Effector CD4-positive, alpha-beta T cell (primary cell): ENCODE measurements around the gene SLC17A9.

ENCODE experiments used
- DNase-seq: peaks from one replicate; pipeline ENCODE4 v3.0.0-alpha.2; 2020

Gene SLC17A9

DNA sequence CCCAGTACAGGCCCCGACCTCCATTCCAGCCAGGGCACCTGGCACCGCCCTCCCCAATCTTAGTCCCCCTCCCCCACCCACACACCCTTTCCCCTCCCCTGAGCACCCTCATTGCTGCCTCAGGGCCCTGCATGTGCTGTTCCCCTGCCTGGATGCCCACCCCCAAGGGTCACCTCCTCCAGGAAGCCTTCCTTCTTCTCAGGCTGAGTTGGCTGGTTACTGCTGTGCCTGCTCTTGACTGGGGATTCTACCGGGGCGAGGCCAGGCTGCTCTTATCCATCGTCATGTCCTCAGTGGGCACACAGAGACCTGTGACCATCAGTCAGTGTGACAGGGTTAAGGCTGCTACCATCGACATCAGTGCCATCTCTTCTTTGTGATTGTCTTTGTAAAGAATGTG, 30.7 kb downstream of the SLC17A9 start:
- no peak for DNase-seq

DNA sequence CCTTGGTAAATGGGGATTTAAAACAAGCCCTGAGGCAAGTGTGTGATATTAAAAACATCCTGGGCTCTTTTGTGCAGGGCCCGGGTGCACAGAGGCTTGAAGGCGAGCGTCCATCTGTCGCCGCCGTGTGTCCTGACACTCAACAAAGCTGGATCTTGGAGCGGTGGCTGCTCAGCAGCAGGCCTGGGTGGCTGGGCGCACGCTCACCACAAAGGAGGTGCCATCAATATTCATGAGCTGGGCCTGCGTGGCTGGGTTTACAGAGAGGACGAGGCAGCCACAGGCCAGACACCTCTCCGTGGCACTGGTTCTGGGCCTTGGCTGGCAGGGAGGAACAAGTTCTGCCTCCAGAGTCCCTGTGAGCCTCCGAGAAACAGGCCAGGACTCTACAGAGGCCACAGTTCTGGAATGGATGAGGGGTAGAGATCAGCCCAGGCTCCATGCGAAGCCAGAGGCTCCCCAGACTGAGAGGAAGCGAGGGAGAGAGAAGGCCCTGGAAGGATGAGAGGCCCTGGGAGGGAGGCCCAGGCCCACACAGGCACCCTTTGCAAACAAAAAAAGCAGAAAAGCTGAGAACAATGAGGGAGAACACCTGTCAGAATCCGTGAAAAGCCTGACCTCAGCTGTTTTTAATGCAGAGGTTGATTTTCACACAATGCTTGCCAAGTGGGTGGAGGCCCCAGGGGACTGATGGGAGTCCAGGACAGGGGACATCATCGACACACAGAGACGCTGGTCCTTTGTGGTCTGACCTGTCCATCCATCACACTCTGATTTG, 32.3 kb downstream of the SLC17A9 start:
- no peak for DNase-seq

DNA sequence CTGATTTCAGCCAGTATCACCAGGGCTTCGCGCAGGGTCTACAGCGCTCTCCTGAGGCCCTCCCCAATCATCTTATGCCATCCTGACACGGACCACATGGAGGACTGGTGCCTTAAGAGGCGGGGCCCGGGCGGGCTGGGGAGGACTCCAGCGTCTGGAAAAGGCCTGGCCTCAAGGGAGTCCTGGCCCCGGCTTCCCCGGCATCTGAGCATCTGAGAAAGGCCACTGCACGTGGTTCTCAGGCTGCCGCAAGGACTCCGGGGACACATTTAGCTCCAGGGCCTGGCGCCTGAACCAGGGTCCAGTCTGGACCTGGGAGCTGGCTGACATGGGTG, 32.9 kb downstream of the SLC17A9 start:
- no peak for DNase-seq

DNA sequence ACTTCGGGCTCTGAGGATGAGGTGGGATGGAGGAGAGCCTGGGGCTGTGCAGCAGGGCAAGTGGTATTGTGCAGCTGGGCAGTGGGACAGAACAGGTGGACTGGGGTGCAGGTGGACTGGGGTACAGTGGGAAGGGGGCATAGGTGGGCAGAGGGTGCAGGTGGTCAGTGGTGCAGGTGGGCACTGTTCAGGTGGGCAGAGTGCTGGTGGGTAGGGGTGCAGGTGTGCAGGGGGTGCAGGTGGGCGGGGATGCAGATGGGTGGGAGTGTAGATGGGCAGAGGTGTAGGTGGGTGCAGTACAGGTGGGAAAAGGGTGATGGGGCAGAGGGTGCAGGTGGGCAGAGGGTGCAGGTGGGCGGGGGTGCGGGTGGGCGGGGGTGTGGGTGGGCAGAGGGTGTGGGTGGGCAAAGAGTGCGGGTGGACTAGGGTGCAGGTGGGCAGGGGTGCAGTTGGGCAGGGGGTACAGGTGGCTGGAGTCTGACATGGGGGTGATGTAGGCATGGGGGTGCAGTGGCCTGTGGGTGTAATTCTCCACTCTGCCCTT, 33.8 kb downstream of the SLC17A9 start:
- DNase-seq, result no peak

DNA sequence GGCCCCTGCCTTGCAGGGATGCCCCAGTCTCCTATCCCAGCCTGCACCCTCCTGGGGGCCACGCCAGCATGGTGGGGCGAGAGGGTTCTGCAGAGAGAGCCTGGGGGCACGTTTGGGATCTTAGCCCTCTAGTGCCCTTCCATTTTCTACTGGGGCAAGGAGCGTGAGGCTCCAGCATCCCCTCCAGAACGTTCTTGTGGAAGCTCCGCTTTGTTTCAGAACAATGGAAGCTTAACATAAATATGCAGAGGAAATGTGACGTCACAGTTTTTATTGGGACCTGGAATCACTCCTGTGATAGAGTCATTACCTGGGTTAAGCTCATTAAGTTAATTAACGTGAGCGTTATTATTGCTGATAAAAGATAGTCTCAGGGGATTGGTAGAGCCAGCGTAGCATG, 34.6 kb downstream of the SLC17A9 start:
- DNase-seq, result no peak

DNA sequence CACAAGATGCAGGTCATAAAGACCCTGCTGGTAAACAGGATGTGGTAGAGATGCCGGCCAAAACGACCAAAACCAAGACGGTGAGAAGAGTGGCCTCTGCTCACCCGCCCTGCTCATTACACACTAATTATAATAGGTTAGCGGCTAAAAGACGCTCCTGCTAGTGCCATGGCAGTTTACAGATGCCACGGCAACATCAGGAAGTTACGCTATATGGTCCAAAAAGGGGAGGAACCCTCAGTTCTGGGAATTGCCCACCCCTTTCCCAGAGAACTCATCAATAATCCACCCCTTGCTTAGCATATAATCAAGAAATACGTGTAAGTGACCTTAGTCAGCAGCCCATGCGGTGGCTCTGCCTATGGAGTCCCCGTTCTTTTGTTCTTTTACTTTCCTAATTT, 36.7 kb downstream of the SLC17A9 start:
- DNase-seq, result no peak

DNA sequence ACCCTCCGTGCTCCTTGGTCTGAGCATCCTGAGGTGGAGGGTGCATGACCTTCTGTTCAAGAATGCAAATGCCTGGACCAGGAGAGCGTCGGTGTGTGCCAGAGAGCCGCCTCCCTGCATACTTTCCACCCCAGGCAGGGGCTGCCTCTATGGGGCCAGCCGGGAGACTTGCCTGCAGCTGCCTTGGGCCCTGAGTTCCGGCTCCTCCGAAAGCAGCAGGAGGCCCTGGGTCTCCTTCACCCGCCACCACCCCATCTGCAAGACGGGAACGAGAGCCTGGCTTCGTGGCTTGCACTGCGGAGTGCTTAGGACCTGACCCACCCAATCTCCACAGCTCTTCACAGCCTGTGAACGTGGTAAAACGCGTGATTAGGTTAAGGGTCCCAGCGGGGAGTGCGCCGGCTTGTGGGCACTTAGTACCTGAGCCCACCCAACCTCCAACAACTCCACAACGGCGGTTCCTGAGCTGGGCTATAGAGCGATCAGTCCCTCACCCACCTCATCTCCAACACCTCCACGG, 37.9 kb downstream of the SLC17A9 start:
- no peak for DNase-seq

DNA sequence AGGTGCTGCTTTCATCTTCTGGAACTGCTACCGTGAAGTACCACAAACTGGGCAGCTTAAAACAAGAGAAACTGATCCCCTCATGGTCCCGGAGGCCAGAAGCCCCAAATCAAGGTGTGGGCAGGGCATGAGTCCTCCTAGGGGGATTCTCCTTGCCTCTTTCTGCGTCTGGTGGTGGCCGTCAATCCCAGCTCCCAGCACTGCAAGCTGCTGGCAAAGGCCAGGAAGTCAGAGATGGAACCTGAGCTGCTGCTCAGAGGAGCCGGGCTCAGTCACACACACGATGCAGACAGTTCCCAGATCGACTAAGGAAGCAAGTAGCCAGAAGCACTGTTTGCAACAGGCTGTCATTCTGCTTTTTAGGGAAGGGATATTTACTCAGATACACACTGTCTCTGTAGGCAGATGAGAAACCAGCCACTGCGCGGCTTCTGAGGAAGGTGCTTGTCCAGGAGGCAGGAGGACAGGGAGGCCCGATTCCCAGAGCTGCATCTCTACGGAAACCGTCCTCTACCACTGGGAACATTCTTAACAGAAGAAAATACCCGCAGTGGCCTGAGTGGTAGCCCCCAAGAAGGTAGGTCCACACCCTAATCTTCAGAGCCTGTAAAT, 38.8 kb downstream of the SLC17A9 start:
- DNase-seq, result no peak

DNA sequence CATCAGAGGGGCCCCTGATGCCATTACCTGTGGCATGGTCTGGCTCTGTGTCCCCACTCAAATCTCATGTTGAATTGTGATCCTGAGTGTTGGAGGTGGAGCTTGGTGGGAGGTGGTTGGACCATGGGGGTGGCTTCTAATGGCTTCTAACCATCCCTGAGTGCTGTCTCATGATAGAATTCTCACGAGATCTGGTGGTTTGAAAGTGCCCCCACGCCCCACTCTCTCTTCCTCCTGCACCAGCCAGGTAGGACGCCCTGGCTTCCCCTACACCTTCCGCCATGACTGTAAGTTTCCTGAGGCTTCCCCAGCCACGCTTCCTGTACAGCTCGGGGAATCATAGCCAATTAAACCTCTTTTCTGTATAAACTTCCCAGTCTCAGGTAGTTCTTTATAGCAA, 39.4 kb downstream of the SLC17A9 start:
- DNase-seq, result no peak

DNA sequence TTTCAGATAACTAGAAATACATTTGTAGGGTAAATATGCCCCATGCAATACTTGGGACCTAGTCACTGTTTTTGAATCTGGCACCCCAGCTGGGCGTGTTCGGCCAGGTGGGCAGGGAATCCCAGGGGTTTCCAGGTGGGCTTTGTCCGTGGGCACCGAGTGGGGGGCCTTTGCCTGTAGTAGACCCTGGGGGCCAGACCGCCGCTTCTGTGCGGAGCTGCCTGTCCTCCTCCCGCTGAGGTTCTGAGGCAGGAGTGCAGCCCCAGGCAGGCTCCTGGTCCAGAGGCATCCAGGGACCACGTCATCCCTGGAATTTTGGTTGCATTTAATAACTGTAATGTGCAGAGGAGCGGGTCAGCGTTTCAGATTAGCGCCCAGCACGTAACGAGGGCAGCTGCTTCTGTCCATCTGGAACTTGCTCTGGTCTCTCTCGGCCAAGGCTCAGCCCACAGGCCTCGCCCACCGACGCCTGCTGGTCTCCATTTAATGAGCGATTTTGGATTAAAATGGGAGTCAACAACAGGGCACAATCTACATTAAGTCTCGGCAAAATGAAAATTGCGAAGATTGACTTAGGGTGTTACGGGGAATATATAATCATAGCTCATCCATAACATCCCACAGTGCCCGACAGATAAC, 41.5 kb downstream of the SLC17A9 start:
- DNase-seq, result no peak

DNA sequence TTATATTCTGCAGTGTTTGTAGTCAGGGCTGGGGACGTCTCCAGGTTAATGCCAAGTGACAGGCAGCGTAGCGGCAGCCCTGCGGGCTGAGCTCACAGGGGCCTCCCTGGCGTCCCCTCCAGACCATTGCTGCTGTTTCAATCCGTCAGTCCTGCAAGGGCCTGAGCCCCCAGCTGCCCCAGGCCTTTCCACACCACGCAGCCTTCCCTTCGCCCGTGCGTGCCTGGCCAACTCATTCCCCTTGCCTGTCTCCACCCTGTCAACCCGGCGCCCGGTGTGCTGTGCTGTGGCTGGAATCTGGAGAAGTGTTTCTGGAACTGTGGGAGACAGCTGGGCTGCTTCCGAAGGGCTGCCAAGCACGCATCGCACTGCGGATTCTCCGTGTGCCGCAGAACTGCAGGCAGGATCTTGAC, 42.4 kb downstream of the SLC17A9 start:
- no peak for DNase-seq

DNA sequence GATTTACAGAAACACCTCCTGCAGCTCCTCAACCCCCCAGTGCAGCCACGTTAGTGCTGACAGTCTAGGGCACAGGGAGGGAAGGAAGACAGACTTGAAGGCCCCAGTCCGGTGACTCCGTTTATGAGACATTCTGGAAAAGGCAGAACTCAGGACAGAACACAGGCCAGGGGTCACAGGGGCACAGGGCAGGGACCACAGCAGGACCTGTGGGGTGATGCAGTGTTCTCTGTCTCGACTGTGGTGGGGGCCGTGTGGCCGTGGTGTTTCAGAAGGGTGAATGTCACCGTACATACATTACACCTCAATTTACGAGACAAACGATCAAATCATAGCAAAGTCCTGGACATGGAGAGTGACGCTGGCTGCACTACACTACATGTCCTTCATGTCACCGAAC, 43.0 kb downstream of the SLC17A9 start:
- no peak for DNase-seq

DNA sequence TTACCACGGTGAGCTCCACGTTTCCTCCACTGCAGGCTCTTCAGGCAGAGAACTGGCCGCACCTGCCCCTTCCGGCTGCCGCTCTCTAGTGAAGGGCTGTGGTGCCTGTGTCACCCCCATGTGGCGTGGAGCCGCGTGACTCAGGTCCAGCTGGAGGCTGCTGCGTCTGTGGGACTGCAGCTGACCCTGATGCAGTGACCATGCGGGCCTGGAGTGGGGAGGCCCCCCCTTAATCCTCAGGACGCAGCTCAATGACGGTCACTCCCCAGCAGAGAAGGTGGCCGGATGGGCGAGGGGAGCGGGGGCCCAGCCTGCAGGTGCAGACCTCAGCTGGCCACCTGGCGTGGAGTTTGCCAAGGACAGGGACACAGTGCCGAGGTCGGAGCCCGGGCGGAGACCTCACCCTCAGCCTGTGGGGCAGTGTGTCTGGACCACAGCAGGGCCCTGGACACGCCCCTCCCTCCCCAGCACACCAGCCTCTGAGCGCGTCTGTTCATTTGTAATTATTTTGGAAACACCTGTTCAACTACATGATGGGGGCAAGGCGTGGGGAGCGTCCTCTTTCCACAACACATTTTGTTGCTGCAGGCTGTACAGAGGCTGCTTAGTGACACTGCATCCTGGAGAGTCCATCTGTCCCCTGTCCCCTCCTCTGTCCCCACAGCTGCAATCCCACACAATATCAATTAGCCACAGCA, 43.5 kb downstream of the SLC17A9 start:
- DNase-seq, result no peak

DNA sequence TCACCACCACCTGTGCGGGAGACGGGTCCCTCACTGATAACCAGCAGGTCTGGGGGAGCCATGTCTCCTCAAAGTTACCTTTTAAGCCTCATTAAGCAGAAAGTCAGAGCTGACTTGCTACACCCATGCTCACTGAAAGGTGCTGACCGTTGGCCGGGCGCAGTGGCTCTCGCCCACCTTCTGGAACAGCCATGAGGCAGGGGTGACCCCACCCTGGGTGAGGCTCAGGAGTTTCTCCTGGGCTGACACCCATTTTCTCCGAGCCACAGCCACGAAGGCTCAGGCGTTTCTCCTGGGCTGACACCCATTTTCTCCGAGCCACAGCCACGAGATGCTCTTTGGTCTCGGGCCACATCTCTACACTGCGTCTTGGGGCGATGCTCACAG, 44.1 kb downstream of the SLC17A9 start:
- DNase-seq, result no peak

DNA sequence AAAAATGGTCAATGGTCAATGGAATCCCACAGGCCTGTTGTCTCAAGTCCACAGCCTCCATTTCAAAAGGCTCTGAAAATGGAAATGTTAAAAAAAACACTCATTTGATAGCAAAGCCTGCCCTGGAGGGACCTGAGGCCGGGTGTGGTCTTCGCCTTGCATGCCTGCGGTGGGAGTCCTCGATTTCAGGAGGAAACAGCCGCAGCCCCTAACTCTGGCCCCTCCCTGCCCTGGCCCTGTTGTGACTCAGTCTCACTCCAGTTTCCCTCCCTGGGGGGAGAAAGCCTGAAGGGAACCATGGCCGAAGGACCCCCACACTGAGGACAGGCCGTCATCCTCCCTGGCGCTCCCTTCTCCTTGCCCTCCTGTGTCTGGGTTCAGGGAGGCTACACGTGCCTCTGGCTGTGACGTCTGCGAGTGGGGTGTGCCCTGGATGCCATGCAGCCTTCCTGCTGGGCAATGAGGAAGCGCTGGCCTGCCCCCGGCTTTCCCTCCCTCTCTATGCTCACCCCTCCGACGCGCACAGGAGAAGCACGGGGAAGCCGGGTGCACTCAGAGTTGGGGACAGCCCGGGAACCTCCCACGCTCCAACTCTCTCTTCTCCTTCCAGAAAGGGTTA, 45.0 kb downstream of the SLC17A9 start:
- DNase-seq, result no peak

DNA sequence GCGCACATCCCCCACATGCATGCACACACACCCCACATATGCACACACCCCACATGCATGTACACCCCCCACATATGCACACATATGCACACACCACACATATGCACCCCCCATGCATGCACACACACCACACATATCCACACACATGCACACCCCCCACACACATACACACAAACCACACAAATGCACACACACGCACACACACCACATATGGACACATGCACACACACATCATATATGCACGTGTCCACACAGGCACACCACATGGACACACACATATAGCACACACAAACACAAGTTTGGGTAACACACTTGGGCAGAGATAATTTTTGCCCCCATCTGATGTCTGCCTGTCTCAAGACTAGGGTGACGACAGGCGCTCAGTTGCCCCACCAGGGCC, 45.9 kb downstream of the SLC17A9 start:
- DNase-seq, result no peak

DNA sequence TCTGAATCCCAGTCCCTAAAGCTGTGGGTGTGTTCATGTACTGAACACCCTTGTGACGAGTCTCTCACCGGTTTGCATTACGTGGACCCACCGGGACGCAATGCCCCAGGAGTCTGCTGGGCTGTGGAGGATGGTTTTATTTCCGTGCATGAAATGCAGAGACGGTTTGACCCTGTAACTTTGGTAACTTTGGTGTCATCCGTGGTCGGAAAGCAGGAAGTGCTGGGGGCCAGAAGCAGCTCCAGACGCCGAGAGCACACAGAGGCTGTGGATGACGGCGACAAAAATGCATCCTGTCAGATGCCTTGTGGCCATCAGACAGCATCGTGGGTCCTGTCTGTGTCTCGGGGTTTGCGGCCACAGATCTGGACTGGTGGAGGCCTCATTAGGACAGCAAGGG, 47.1 kb downstream of the SLC17A9 start:
- DNase-seq, result no peak

DNA sequence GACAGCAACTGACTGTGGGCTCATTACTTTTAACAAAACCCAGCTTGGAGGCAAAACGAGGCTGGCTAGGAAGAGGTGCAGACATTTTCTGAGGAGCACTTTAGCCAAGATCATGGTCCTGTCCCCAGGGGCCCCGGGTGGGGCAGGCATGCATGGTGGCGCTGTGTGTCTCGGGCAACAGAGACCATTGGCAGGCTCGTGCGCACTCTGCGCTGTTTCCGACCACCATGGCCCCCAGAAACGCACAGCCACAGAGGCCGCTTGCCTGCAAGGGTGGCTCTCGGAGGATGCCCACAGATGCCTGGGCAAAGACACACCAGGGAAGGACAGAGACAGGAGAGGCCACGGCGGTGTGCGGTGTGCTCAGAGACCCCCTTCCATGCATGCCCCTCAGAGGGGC, 47.5 kb downstream of the SLC17A9 start:
- DNase-seq, result no peak

DNA sequence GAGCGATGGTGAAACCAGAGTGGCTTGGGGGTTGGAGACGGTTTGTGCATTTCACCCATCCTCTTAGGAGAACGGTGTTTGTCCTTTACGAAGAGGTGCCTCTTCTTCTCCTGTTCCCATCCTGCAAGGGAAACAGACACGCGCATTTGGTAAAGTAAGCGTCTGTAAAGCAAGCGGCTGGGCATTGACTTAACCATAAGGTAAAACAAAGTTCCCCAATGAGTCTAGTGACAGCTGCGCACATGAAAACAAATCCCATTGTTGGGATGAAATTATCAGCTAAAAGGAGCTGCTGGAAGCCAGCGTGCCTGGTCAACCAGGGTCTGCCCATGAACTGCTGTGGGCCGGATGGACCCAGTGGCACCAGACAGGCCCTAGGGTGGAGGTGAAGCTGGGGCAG, 48.4 kb downstream of the SLC17A9 start:
- no peak for DNase-seq

DNA sequence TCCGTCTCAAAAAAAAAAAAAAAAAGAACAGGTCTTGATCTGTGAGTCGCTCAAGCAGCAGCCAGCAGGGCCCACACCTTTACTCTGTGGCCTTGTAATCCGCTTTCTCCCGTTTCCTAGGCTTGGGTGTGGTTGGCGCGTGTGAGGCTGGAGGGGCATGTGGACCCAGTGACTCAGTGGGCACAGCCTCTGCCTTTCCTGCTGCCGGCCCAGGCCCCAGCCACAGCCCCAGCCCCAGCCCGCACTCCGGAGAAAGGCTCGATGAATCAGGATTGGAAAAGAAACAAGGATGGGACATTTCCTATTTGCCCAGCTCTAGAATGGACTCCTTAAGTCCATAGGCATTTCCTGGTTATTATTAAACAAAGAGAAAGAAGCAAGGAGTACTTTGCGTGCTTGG, 50.0 kb downstream of the SLC17A9 start:
- DNase-seq, result no peak

DNA sequence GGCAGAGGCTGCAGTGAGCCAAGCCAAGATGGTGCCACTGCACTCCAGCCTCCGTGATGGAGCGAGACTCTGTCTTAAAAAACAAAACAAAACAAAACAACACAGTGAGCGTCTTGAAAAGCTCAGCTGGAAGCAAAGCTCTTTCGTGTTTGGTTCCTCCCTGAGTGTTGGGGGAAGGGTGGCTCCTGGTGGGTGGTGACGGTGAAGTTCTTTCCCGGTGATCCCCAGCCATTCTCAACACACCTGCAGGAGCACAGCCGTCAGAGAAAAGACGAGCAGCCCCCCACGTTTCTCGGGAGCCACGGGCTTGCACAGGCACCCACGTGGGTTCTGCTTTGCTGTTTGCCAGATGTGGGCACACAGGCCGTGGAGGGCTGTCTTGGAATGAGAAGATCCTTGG, 51.0 kb downstream of the SLC17A9 start:
- DNase-seq, result no peak

DNA sequence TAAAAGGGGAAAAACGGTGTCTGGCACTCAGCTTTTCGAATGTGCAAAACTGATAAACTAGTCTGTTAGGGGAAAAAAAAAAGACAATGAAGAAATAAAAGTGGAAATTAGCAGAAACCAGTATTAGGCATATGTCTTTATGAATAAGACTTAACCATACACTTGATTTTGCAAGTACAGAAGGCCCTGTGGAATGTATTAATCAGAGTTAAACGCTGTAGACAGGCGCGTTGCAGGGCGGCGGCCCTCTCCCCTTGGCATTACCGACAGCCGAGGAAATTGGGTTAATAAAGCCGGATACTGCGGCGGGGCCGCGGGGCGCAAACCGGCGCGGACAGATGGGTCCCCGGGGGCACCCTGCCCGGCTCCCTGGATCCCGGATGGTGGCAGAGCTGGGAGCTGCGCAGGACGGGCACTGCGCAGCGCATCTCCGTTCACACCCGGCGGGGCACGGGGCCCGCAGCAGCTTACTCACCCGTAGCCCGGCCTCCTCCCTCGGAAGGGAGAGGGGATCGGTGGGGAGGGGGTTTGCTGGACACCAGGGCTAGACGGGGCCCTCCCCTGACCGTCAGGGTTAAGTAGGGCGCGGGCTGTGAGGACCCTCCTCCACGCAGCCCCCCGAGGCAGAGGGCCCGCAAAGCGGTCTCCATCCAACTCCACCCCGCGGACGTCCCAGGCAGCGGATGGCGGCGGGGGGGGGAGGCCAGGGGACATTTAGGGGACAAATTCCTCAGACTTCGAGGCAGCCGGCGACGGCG, 52.3 kb downstream of the SLC17A9 start:
- no peak for DNase-seq
